Femur (tissue), 1 donor: ENCODE results near the gene ACTL7A.
A peak's percentile ranks its signal among the peaks of the same experiment; 100 is the strongest.
"Not testable (repeated sequence)": the region's sequence is repeated elsewhere in the genome, so short reads cannot be mapped to it uniquely, and the experiment has no call there.

Experiments
- DNase-seq: peaks from one replicate; pipeline ENCODE4 v3.0.0-alpha.2; 2017

ACTL7A gene

GRCh38 chr9:108861997-108862396 lies at the start of gene ACTL7A:
TSS of gene ACTL7A (plus strand) at chr9:108862266. CDS start at chr9:108862323, 57 bp downstream.
- DNase-seq: no peak

GRCh38 chr9:108812396-108813025 lies 49.6 kb upstream of the ACTL7A start:
- peak; percentile 34 for DNase-seq

- DNase-seq: peak; percentile 30
Measured at GRCh38 chr9:108813951-108814601, 48.0 kb upstream of the ACTL7A start.

- DNase-seq: no peak
Measured at GRCh38 chr9:108815156-108815555, 46.9 kb upstream of the ACTL7A start.

GRCh38 chr9:108816037-108816436 lies 46.0 kb upstream of the ACTL7A start:
- peak; percentile 39 for DNase-seq

GRCh38 chr9:108823829-108824228 lies 38.2 kb upstream of the ACTL7A start:
- DNase-seq: no peak

- no peak for DNase-seq
Measured at GRCh38 chr9:108830272-108830671, 31.8 kb upstream of the ACTL7A start.

GRCh38 chr9:108831496-108832178 lies 30.4 kb upstream of the ACTL7A start:
- DNase-seq: no peak

GRCh38 chr9:108832179-108832500 lies 29.9 kb upstream of the ACTL7A start:
- DNase-seq: no peak

GRCh38 chr9:108834959-108835665 lies 27.0 kb upstream of the ACTL7A start:
- DNase-seq: no peak

GRCh38 chr9:108835831-108836230 lies 26.2 kb upstream of the ACTL7A start:
- no peak for DNase-seq

GRCh38 chr9:108836319-108836718 lies 25.7 kb upstream of the ACTL7A start:
- no peak for DNase-seq

- no peak for DNase-seq
Measured at GRCh38 chr9:108836781-108837180, 25.3 kb upstream of the ACTL7A start.

GRCh38 chr9:108837530-108837929 lies 24.5 kb upstream of the ACTL7A start:
- no peak for DNase-seq

GRCh38 chr9:108838017-108838416 lies 24.0 kb upstream of the ACTL7A start:
- no peak for DNase-seq

GRCh38 chr9:108839561-108839960 lies 22.5 kb upstream of the ACTL7A start:
- not testable (repeated sequence) for DNase-seq

- no peak for DNase-seq
Measured at GRCh38 chr9:108842610-108843295, 19.3 kb upstream of the ACTL7A start.

- no peak for DNase-seq
Measured at GRCh38 chr9:108844391-108844790, 17.7 kb upstream of the ACTL7A start.

GRCh38 chr9:108844856-108845255 lies 17.2 kb upstream of the ACTL7A start:
- DNase-seq: no peak

- no peak for DNase-seq
Measured at GRCh38 chr9:108845507-108845906, 16.6 kb upstream of the ACTL7A start.

- no peak for DNase-seq
Measured at GRCh38 chr9:108845947-108846346, 16.1 kb upstream of the ACTL7A start.

- DNase-seq: not testable (repeated sequence)
Measured at GRCh38 chr9:108848296-108848695, 13.8 kb upstream of the ACTL7A start.

- no peak for DNase-seq
Measured at GRCh38 chr9:108850293-108850897, 11.7 kb upstream of the ACTL7A start.
